Breast epithelium (tissue), 4 donors: ENCODE data around the gene EIF3CL. TPM values are rescaled to one million over a fixed set of nuclear protein-coding genes. Genes with fewer than 3 reads are reported as not detected.
"Not testable (repeated sequence)": the region's sequence is repeated elsewhere in the genome, so short reads cannot be mapped to it uniquely, and the experiment has no call there.

Experiments used
- DNase-seq, 2 donors: peaks; one replicate each; pipeline ENCODE4 v3.0.0-alpha.2; 2019; ENCODE audit warnings: low spot score in 2 of 2
- H3K27ac ChIP-seq, 2 donors: fragments of 200-600 bp; sonication (generic) in 1 of 2; one replicate each; pipeline ENCODE4 v1.5.1; 2016 to 2019; ENCODE audit warnings: mild to moderate bottlenecking in 1 of 2
- H3K27me3 ChIP-seq, 2 donors: fragments of 200-600 bp; sonication (generic) in 1 of 2; one replicate each; pipeline versions ENCODE4 v1.5.1 to v1.6.0; 2017 to 2019; ENCODE audit warnings: control low read depth in 1 of 2, mild to moderate bottlenecking in 1 of 2
- H3K36me3 ChIP-seq: fragments of 200-600 bp; one replicate; pipeline ENCODE4 v1.5.1; 2019
- H3K4me1 ChIP-seq, 2 donors: fragments of 200-600 bp; sonication (generic); one replicate each; pipeline ENCODE4 v1.5.1; 2016 to 2019; ENCODE audit warnings: control low read depth in 1 of 2
- H3K4me3 ChIP-seq, 3 donors: fragments of 200-600 bp; sonication (generic); 1 replicate in 2 of 3; 2 replicates in 1 of 3; pipeline ENCODE4 v1.5.1; 2016 to 2019; ENCODE audit warnings: mild to moderate bottlenecking in 3 of 3, moderate library complexity in 2 of 3
- H3K9me3 ChIP-seq, 2 donors: fragments of 200-600 bp; sonication (generic) in 1 of 2; one replicate each; pipeline ENCODE4 v1.5.1; 2016 to 2019; ENCODE audit warnings: control low read depth in 1 of 2
- intact Hi-C: fragments of 100-400 bp; cut with DNase I; formaldehyde crosslinking; loops from one replicate; pipeline ENCODE4 v1.15.1; 2023; ENCODE audit warnings: low total_unique reads
- total RNA-seq, 3 donors: library from RNA; depleted of rRNA; stranded (reverse); fragments of >200 nt; gene quantifications; one replicate each; pipeline ENCODE4 v1.1.0, GENCODE V29; 2016

EIF3CL gene
- total RNA-seq, 3 donors from 2014 or later: 143 to 191 (median 188) TPM

- H3K27ac ChIP-seq, H3K9me3 ChIP-seq, H3K4me3 ChIP-seq, H3K27me3 ChIP-seq, intact Hi-C loops, H3K36me3 ChIP-seq, H3K4me1 ChIP-seq, DNase-seq: not testable (repeated sequence)
Observed at GRCh38 chr16:28377822-28378221, 25.8 kb downstream of the EIF3CL start.

- H3K36me3 ChIP-seq, intact Hi-C loops, H3K27ac ChIP-seq, H3K4me1 ChIP-seq, H3K9me3 ChIP-seq, H3K4me3 ChIP-seq, DNase-seq, H3K27me3 ChIP-seq: not testable (repeated sequence)
Observed at GRCh38 chr16:28377108-28377625, 26.5 kb downstream of the EIF3CL start.

GRCh38 chr16:28375115-28375514, 28.5 kb downstream of the EIF3CL start:
- H3K9me3 ChIP-seq, H3K27ac ChIP-seq, H3K4me3 ChIP-seq, H3K4me1 ChIP-seq, H3K27me3 ChIP-seq, intact Hi-C loops, DNase-seq, H3K36me3 ChIP-seq: not testable (repeated sequence)

- H3K9me3 ChIP-seq, H3K27ac ChIP-seq, intact Hi-C loops, H3K4me1 ChIP-seq, DNase-seq, H3K36me3 ChIP-seq, H3K4me3 ChIP-seq, H3K27me3 ChIP-seq: not testable (repeated sequence)
Observed at GRCh38 chr16:28374281-28374680, 29.4 kb downstream of the EIF3CL start.

- H3K36me3 ChIP-seq, H3K4me1 ChIP-seq, H3K27me3 ChIP-seq, intact Hi-C loops, H3K9me3 ChIP-seq, H3K27ac ChIP-seq: not testable (repeated sequence)
- DNase-seq: peak in 1 of 2 donors; percentile 27
- H3K4me3 ChIP-seq: peak overlapping the region in 1 of 3 donors; percentile 44
Observed at GRCh38 chr16:28367926-28368325, 35.7 kb downstream of the EIF3CL start.

- H3K4me3 ChIP-seq, H3K36me3 ChIP-seq, DNase-seq, H3K27me3 ChIP-seq, H3K27ac ChIP-seq, intact Hi-C loops, H3K9me3 ChIP-seq, H3K4me1 ChIP-seq: not testable (repeated sequence)
Observed at GRCh38 chr16:28364268-28365173, 39.1 kb downstream of the EIF3CL start.

GRCh38 chr16:28363408-28363807, 40.2 kb downstream of the EIF3CL start, which contains the start of gene NPIPB6:
Gene NPIPB6, minus strand, starts transcription at chr16:28363508. Its CDS starts 686 bp downstream, at chr16:28362822.
- H3K4me3 ChIP-seq, H3K36me3 ChIP-seq, H3K27me3 ChIP-seq, DNase-seq, H3K27ac ChIP-seq, intact Hi-C loops, H3K9me3 ChIP-seq, H3K4me1 ChIP-seq: not testable (repeated sequence)

- H3K36me3 ChIP-seq, H3K4me3 ChIP-seq, H3K27ac ChIP-seq, H3K27me3 ChIP-seq, H3K4me1 ChIP-seq, H3K9me3 ChIP-seq, intact Hi-C loops: not testable (repeated sequence)
- peak in 1 of 2 donors; percentile 65 for DNase-seq
Observed at GRCh38 chr16:28362600-28362999, 41.0 kb downstream of the EIF3CL start.

GRCh38 chr16:28338230-28338629, 65.4 kb downstream of the EIF3CL start:
- H3K4me3 ChIP-seq, DNase-seq, intact Hi-C loops, H3K36me3 ChIP-seq, H3K9me3 ChIP-seq, H3K27ac ChIP-seq, H3K4me1 ChIP-seq, H3K27me3 ChIP-seq: not testable (repeated sequence)

GRCh38 chr16:28336940-28337710, 66.5 kb downstream of the EIF3CL start:
- intact Hi-C loops, H3K27me3 ChIP-seq, H3K36me3 ChIP-seq, H3K27ac ChIP-seq, H3K4me1 ChIP-seq, DNase-seq, H3K4me3 ChIP-seq, H3K9me3 ChIP-seq: not testable (repeated sequence)

- H3K9me3 ChIP-seq, H3K27ac ChIP-seq, H3K4me1 ChIP-seq, intact Hi-C loops, H3K36me3 ChIP-seq, H3K27me3 ChIP-seq, DNase-seq, H3K4me3 ChIP-seq: not testable (repeated sequence)
Observed at GRCh38 chr16:28335678-28336077, 68.0 kb downstream of the EIF3CL start.

- DNase-seq, H3K27me3 ChIP-seq, intact Hi-C loops, H3K9me3 ChIP-seq, H3K4me3 ChIP-seq, H3K4me1 ChIP-seq, H3K36me3 ChIP-seq, H3K27ac ChIP-seq: not testable (repeated sequence)
Observed at GRCh38 chr16:28332632-28333031, 71.0 kb downstream of the EIF3CL start.

GRCh38 chr16:28330981-28331380, 72.7 kb downstream of the EIF3CL start:
- H3K27me3 ChIP-seq, H3K36me3 ChIP-seq, intact Hi-C loops, H3K27ac ChIP-seq, H3K9me3 ChIP-seq, H3K4me3 ChIP-seq, H3K4me1 ChIP-seq: not testable (repeated sequence)
- DNase-seq: peak in 1 of 2 donors; percentile 7
